Type B pancreatic cell (in vitro differentiated cells): ENCODE data around the gene KIF18B. TPM values are rescaled to one million over a fixed set of nuclear protein-coding genes. Genes with fewer than 3 reads are reported as not detected.

ENCODE experiments used
- DNase-seq: peaks from one replicate; pipeline ENCODE4 v3.0.0; 2021; ENCODE audit warnings: mixed read lengths; ENCODE audit not compliant: unreplicated experiment; ENCODE audit errors: extremely low spot score
- H3K27ac Mint-ChIP-seq: 2 replicates; pipeline ENCODE4 v1.8.0; 2021; ENCODE audit warnings: mild to moderate bottlenecking, mixed read lengths
- H3K27me3 Mint-ChIP-seq: 2 replicates; pipeline ENCODE4 v1.8.0; 2021; ENCODE audit warnings: mixed read lengths
- H3K36me3 Mint-ChIP-seq: 2 replicates; pipeline ENCODE4 v1.8.0; 2021; ENCODE audit warnings: mixed read lengths
- H3K4me1 Mint-ChIP-seq: one replicate; pipeline ENCODE4 v1.8.0; 2021; ENCODE audit warnings: mixed read lengths; ENCODE audit not compliant: unreplicated experiment
- H3K4me3 Mint-ChIP-seq: 2 replicates; pipeline ENCODE4 v1.8.0; 2021; ENCODE audit warnings: mild to moderate bottlenecking, mixed read lengths
- H3K9me3 Mint-ChIP-seq: 2 replicates; pipeline ENCODE4 v1.8.0; 2021; ENCODE audit warnings: mixed read lengths
- total RNA-seq: library from RNA; stranded (reverse); gene quantifications from 2 replicates; pipeline ENCODE4 v1.2.1, GENCODE V29; 2021; ENCODE audit warnings: low replicate concordance
- TF ChIP-seq, protein P1 (sequence below): fragments of 200-600 bp; sonication (generic); conservative IDR thresholded peaks from 2 replicates; pipeline ENCODE4 v1.5.0; 2021; ENCODE audit warnings: antibody characterized with exemption, mild to moderate bottlenecking

KIF18B gene
- total RNA-seq, 1 donor from 2014 or later: 49.3 TPM

DNA sequence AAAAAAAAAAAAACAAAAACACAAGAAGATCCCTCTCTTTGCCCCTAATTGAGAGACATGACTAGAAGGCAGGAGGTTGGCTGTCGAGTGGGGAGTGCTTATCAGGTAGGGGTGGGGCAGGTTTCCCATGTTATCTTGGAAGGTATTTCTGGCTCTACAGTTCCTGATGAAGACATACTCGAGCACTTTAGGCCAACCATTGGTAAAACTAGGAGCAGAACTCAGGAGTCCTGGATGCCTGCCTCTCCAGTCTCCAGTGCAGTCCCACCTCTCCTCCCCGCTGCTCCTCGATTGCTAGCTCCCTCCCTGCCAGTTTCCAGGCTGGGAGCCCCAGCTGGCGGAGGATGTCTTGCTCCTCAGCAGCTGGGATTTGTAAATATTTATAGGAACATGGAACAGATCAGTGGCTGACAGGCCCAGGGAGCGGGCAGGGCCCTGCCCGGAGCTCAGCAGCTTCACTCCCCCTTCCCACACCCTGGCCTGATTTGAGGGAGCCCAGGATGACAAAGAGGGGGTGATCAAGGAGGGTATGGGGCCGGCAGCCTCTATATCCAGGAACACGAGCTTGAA is 31.9 kb upstream of the KIF18B start:
- Mint-ChIP-seq H3K27ac (no peak overlapping the region), H3K4me3 (peak overlapping the region; percentile 34), H3K4me1 (peaks cover 22% of the 10 kb centered on the region), H3K27me3 (peaks cover 58% of the 10 kb centered on the region), H3K9me3 (no peaks in the 10 kb centered on the region), H3K36me3 (no peaks in the 10 kb centered on the region)
- TF ChIP-seq, protein P1, sequence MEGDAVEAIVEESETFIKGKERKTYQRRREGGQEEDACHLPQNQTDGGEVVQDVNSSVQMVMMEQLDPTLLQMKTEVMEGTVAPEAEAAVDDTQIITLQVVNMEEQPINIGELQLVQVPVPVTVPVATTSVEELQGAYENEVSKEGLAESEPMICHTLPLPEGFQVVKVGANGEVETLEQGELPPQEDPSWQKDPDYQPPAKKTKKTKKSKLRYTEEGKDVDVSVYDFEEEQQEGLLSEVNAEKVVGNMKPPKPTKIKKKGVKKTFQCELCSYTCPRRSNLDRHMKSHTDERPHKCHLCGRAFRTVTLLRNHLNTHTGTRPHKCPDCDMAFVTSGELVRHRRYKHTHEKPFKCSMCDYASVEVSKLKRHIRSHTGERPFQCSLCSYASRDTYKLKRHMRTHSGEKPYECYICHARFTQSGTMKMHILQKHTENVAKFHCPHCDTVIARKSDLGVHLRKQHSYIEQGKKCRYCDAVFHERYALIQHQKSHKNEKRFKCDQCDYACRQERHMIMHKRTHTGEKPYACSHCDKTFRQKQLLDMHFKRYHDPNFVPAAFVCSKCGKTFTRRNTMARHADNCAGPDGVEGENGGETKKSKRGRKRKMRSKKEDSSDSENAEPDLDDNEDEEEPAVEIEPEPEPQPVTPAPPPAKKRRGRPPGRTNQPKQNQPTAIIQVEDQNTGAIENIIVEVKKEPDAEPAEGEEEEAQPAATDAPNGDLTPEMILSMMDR: no peak
- no peak for DNase-seq

GRCh38 chr17:44978807-44979206 is 31.2 kb upstream of the KIF18B start:
- Mint-ChIP-seq H3K4me1 (peaks cover 22% of the 10 kb centered on the region), H3K9me3 (no peaks in the 10 kb centered on the region), H3K4me3 (no peak overlapping the region), H3K36me3 (no peaks in the 10 kb centered on the region), H3K27ac (no peak overlapping the region), H3K27me3 (peaks cover 63% of the 10 kb centered on the region)
- DNase-seq: no peak
- TF ChIP-seq, protein P1: no peak

GRCh38 chr17:44977814-44978550 is 30.4 kb upstream of the KIF18B start:
- peaks cover 67% of the 10 kb centered on the region for H3K27me3 Mint-ChIP-seq

DNA sequence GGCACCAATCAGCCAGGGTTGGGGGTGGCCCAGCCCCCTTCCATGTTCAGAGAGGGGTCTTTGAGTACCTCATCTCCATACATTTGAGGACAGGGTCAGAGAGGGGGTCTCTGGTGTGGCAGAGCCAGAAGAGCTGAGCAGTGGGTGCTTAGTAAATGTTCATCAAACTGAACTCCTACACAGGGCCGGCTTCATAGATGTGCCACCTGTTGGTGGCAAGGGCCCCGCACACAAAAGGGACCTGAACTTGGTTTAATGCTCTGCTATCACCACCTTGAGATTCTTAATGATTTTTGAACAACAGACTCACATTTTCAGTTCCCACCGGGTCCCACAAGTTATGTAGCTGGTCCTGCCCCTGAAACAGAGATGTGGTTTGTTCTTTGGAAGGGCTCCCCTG is 29.5 kb upstream of the KIF18B start:
- H3K9me3 Mint-ChIP-seq: no peaks in the 10 kb centered on the region
- no peaks in the 10 kb centered on the region for H3K36me3 Mint-ChIP-seq
- H3K4me3 Mint-ChIP-seq: no peak overlapping the region
- no peak for DNase-seq
- TF ChIP-seq, protein P1: no peak
- peaks cover 73% of the 10 kb centered on the region for H3K27me3 Mint-ChIP-seq
- H3K27ac Mint-ChIP-seq: no peak overlapping the region
- H3K4me1 Mint-ChIP-seq: peaks cover 22% of the 10 kb centered on the region

More at GRCh38 chr17:44977814-44978550, 30.4 kb upstream of the KIF18B start:
- Mint-ChIP-seq H3K9me3 (no peaks in the 10 kb centered on the region), H3K36me3 (no peaks in the 10 kb centered on the region), H3K4me3 (no peak overlapping the region), H3K27ac (no peak overlapping the region), H3K4me1 (peaks cover 22% of the 10 kb centered on the region)
- no peak for DNase-seq
- TF ChIP-seq, protein P1: no peak

GRCh38 chr17:44976206-44976605 is 28.6 kb upstream of the KIF18B start:
- Mint-ChIP-seq H3K36me3 (no peaks in the 10 kb centered on the region), H3K4me1 (peaks cover 14% of the 10 kb centered on the region), H3K27me3 (peaks cover 74% of the 10 kb centered on the region), H3K27ac (no peak overlapping the region), H3K4me3 (no peak overlapping the region), H3K9me3 (no peaks in the 10 kb centered on the region)
- DNase-seq: no peak
- TF ChIP-seq, protein P1: no peak
